Activated T-cell treated with anti-CD3 and anti-CD28 coated beads, Interleukin-2, amount 50 U/mL, for 1 hour (primary cell): Measurements from ENCODE around the gene UGT1A9.

ENCODE experiments used
- DNase-seq: peaks from one replicate; pipeline ENCODE4 v3.0.0-alpha.2; 2020

The UGT1A9 gene

GRCh38 chr2:233819884-233820773 is 148.4 kb downstream of the UGT1A9 start:
- no peak for DNase-seq

GRCh38 chr2:233820774-233821105 is 149.0 kb downstream of the UGT1A9 start:
- no peak for DNase-seq

- DNase-seq: no peak
Observed at GRCh38 chr2:233821196-233821595, 149.5 kb downstream of the UGT1A9 start.

- DNase-seq: no peak
Observed at GRCh38 chr2:233821709-233822100, 150.0 kb downstream of the UGT1A9 start.

GRCh38 chr2:233822101-233822771 is 150.5 kb downstream of the UGT1A9 start:
- DNase-seq: no peak
